A549 (cell line): ENCODE data around the gene SPATA4. TPM values are rescaled to one million over a fixed set of nuclear protein-coding genes. Genes with fewer than 3 reads are reported as not detected.
A peak's percentile ranks its signal among the peaks of the same experiment; 100 is the strongest.

Source experiments
- ATAC-seq, 2 experiments: fragments of 200-7000 bp in 1 of 2; fragments of >200 bp in 1 of 2; cut with Nextera tagmentation in 1 of 2; cut with Tn5 transposase in 1 of 2; 3 replicates each; pipeline versions ENCODE4 v1.8.0 to v1.9.1; 2018 to 2020; ENCODE audit warnings: mild to moderate bottlenecking in 1 of 2, moderate library complexity in 1 of 2
- CTCF ChIA-PET: fragments of 300-600 bp; sonication (Branson Sonifier 250); formaldehyde crosslinking; extraction: SDS; loops from one replicate; lab custom pipeline; 2021; ENCODE audit warnings: antibody characterized with exemption, inconsistent platforms; lab: Yijun Ruan, JAX
- POLR2A ChIA-PET: fragments of 350-600 bp; formaldehyde crosslinking; extraction: SDS; loops from one replicate; lab custom pipeline; 2021; ENCODE audit warnings: antibody characterized with exemption, inconsistent platforms; lab: Yijun Ruan, JAX
- DNase-seq, 2 experiments: peaks; one replicate each; pipeline versions ENCODE4 v3.0.0 to v3.0.0-alpha.2; 2011 to 2016; ENCODE audit warnings: low read depth in 1 of 2, low spot score in 1 of 2
- FAIRE-seq: peaks from 2 replicates; lab custom pipeline; 2011; peaks lifted over from hg19 to GRCh38; lab: Jason Lieb, UNC
- H3K27ac ChIP-seq, 2 experiments: fragments of >200 bp; sonication (Bioruptor Twin); formaldehyde crosslinking; 3 replicates each; pipeline ENCODE4 v1.5.1; 2016 to 2017
- H3K4me1 ChIP-seq: fragments of >200 bp; sonication (Bioruptor Twin); formaldehyde crosslinking; 3 replicates; pipeline ENCODE4 v1.6.1; 2016
- H3K4me2 ChIP-seq: fragments of >200 bp; sonication (Bioruptor Twin); formaldehyde crosslinking; 3 replicates; pipeline ENCODE4 v1.6.1; 2016
- H3K4me3 ChIP-seq: fragments of >200 bp; sonication (Bioruptor Twin); formaldehyde crosslinking; 3 replicates; pipeline ENCODE4 v1.5.1; 2016
- H3K9me3 ChIP-seq: fragments of >200 bp; sonication (Bioruptor Twin); formaldehyde crosslinking; 3 replicates; pipeline ENCODE4 v1.6.1; 2016
- ATOH8 ChIP-seq: fragments of 250-450 bp; sonication (Bioruptor Pico); IDR thresholded peaks from 2 replicates; pipeline ENCODE4 v1.5.0; 2020; ENCODE audit warnings: low read depth, mild to moderate bottlenecking, moderate library complexity
- CEBPB ChIP-seq, 2 experiments: fragments of >200 bp in 1 of 2; sonication (Bioruptor Twin) in 1 of 2; formaldehyde crosslinking in 1 of 2; IDR thresholded peaks; 2 replicates each; pipeline ENCODE4 v1.6.1; 2012 to 2016
- CHD2 ChIP-seq: fragments of 150-350 bp; IDR thresholded peaks from 2 replicates; pipeline ENCODE4 v1.6.1; 2014; ENCODE audit warnings: low read length; ENCODE audit not compliant: partially characterized antibody
- EHF ChIP-seq: fragments of 250-450 bp; sonication (Bioruptor Pico); IDR thresholded peaks from 2 replicates; pipeline ENCODE4 v1.5.0; 2020; ENCODE audit warnings: mild to moderate bottlenecking
- EP300 ChIP-seq, 2 experiments: fragments of >200 bp; sonication (Bioruptor Twin); formaldehyde crosslinking; IDR thresholded peaks; 2 replicates in 1 of 2; 3 replicates in 1 of 2; pipeline ENCODE4 v1.6.1; 2016 to 2017
- FOXS1 ChIP-seq: fragments of 250-450 bp; sonication (Bioruptor Pico); IDR thresholded peaks from 2 replicates; pipeline ENCODE4 v1.5.0; 2020; ENCODE audit warnings: mild to moderate bottlenecking, moderate library complexity
- GATA3 ChIP-seq: IDR thresholded peaks from 2 replicates; pipeline ENCODE4 v1.6.1; 2012; ENCODE audit warnings: borderline replicate concordance
- HDAC2 ChIP-seq: fragments of 200-600 bp; sonication (generic); IDR thresholded peaks from 2 replicates; pipeline ENCODE4 v1.6.1; 2016
- HMGXB4 ChIP-seq: fragments of 250-450 bp; sonication (Bioruptor Pico); IDR thresholded peaks from 2 replicates; pipeline ENCODE4 v1.5.0; 2021; ENCODE audit warnings: mild to moderate bottlenecking, moderate library complexity, borderline replicate concordance
- HOXB5 ChIP-seq: fragments of 250-450 bp; sonication (Bioruptor Pico); IDR thresholded peaks from 2 replicates; pipeline ENCODE4 v1.5.0; 2020; ENCODE audit warnings: mild to moderate bottlenecking, moderate library complexity
- JUN ChIP-seq, 2 experiments: fragments of >200 bp; sonication (Bioruptor Twin); formaldehyde crosslinking; IDR thresholded peaks; 2 replicates in 1 of 2; 3 replicates in 1 of 2; pipeline ENCODE4 v1.6.1; 2016 to 2017
- NFE2L2 ChIP-seq: fragments of 150-350 bp; conservative IDR thresholded peaks from 2 replicates; pipeline ENCODE4 v1.6.1; 2014; ENCODE audit warnings: low read length
- NPAS2 ChIP-seq: fragments of 250-450 bp; sonication (Bioruptor Pico); IDR thresholded peaks from 2 replicates; pipeline ENCODE4 v1.8.0; 2022; ENCODE audit warnings: mild to moderate bottlenecking, moderate library complexity, borderline replicate concordance
- PBX3 ChIP-seq: IDR thresholded peaks from 2 replicates; pipeline ENCODE4 v1.6.1; 2012
- POLR2AphosphoS2 ChIP-seq: conservative IDR thresholded peaks from 2 replicates; pipeline ENCODE4 v1.6.1; 2012; ENCODE audit warnings: low read length, improper control_type of control experiment, inconsistent platforms
- RARB ChIP-seq: fragments of 250-450 bp; sonication (Bioruptor Pico); IDR thresholded peaks from 2 replicates; pipeline ENCODE4 v1.8.0; 2021; ENCODE audit warnings: mild to moderate bottlenecking, moderate library complexity
- RCOR1 ChIP-seq: fragments of 150-350 bp; IDR thresholded peaks from 2 replicates; pipeline ENCODE4 v1.6.1; 2014; ENCODE audit warnings: antibody characterized with exemption, low read length, low read depth
- RNF2 ChIP-seq: fragments of 200-600 bp; sonication (generic); IDR thresholded peaks from 2 replicates; pipeline ENCODE4 v1.6.1; 2016; ENCODE audit warnings: low read depth, mild to moderate bottlenecking, antibody characterized with exemption, moderate library complexity, borderline replicate concordance
- ZC3H11A ChIP-seq: fragments of 450-650 bp; IDR thresholded peaks from 2 replicates; pipeline ENCODE4 v1.6.1; 2014; ENCODE audit warnings: antibody characterized with exemption, mild to moderate bottlenecking
- ZFP36 ChIP-seq: fragments of 450-650 bp; IDR thresholded peaks from 2 replicates; pipeline ENCODE4 v1.6.1; 2014; ENCODE audit warnings: borderline replicate concordance; ENCODE audit not compliant: partially characterized antibody
- ZSCAN20 ChIP-seq: fragments of 250-450 bp; sonication (Bioruptor Pico); IDR thresholded peaks from 2 replicates; pipeline ENCODE4 v1.8.0; 2022; ENCODE audit warnings: mild to moderate bottlenecking, moderate library complexity
- WGBS: methylation state at CpG from one replicate; pipeline ENCODE4 v1.1.6; 2017; ENCODE audit errors: missing lambda C conversion rate; 5-methylcytosine and 5-hydroxymethylcytosine counted together
- polyA plus RNA-seq, 4 experiments: library from polyadenylated mRNA; depleted of rRNA in 3 of 4; stranded (reverse); fragments of >200 nt; fragmentation: RNase III in 1 of 4; extraction: RNeasy Plus Mini Kit Qiagen cat#74134 plus additional on column Dnase treatment in 1 of 4; gene quantifications; 2 replicates in 3 of 4; 3 replicates in 1 of 4; pipeline ENCODE4 v1.2.3, GENCODE V29; 2011 to 2017
- TF ChIP-seq, protein P1 (sequence below): IDR thresholded peaks from 2 replicates; pipeline ENCODE4 v1.6.1; 2012

SPATA4 gene
- polyA plus RNA-seq, 2 of the 4 experiments (the other 2 are of a cell fraction), result 0.21 to 0.26 TPM

- no peak for FAIRE-seq
- CTCF ChIA-PET, result no interaction called here
- no peak overlapping the region for H3K27ac ChIP-seq
These were observed 9.3 kb downstream of the SPATA4 start for GRCh38 chr4:176186067-176186466.

DNA sequence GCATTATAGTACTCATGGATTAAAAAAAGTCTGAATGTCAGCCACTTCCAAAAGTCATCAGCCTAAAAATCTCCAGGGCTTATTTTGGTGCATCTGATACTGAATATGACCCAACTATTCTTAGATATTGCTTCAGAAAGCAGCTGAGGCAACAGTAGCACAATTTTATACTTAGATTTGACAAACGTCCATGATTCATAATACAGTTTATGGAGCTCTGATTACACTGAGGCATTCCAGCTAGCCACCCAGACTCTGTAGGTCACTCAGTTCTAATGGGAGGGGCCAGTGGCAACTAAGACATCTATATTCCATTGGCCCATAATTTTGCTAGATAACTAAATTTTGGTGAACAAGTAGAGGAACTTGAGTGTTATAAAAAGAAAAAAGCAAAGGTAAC is 10.3 kb downstream of the SPATA4 start:
- Histone ChIP-seq H3K27ac (no peak overlapping the region), H3K4me3 (no peak overlapping the region)
- FAIRE-seq, result no peak
- CTCF ChIA-PET, result no interaction called here
- TF ChIP-seq CEBPB (IDR thresholded peaks at IDR 0.05), result 0 out of 4 replicates have a peak, but pooled peaks of 1 of the 2 experiments have one; percentile 18
- no peak for TF ChIP-seq ZSCAN20 (CRISPR knock-in tag)
- TF ChIP-seq, all 56 proteins: peak for 1
- WGBS, result 0% methylated on average over 1 of the region's 1 CpG
- POLR2A ChIA-PET, result no interaction called here
- no peaks in the 10 kb centered on the region for H3K9me3 ChIP-seq
- ATAC-seq, result peak in 1 of 2 experiments; percentile 66; a peak in 3 of 6 replicates
- H3K4me2 ChIP-seq, result no peak overlapping the region
- DNase-seq, result no peak
- 0 out of 3 replicates have a peak, but pooled peaks cover 2% of the 10 kb centered on the region for H3K4me1 ChIP-seq

More at GRCh38 chr4:176186067-176186466, 9.3 kb downstream of the SPATA4 start:
- no peak for TF ChIP-seq ZSCAN20 (CRISPR knock-in tag)
- no peak for TF ChIP-seq RARB
- TF ChIP-seq RCOR1, result no peak
- TF ChIP-seq PBX3, result no peak
- TF ChIP-seq RNF2, result no peak
- no peak for TF ChIP-seq EHF (CRISPR knock-in tag)
- no peak for TF ChIP-seq NPAS2 (CRISPR knock-in tag)
- no peak for TF ChIP-seq HMGXB4 (CRISPR knock-in tag)
- H3K4me2 ChIP-seq, result no peak overlapping the region
- POLR2A ChIA-PET, result no interaction called here
- ATAC-seq (no peak), DNase-seq (no peak)
- 74% methylated on average over 2 of the region's 2 CpGs for WGBS
- no peak overlapping the region for H3K4me3 ChIP-seq
- no peaks in the 10 kb centered on the region for H3K9me3 ChIP-seq
- 0 out of 3 replicates have a peak, but pooled peaks cover 2% of the 10 kb centered on the region for H3K4me1 ChIP-seq

- Histone ChIP-seq H3K4me2 (no peak overlapping the region), H3K4me3 (no peak overlapping the region), H3K9me3 (no peaks in the 10 kb centered on the region), H3K27ac (no peak overlapping the region), H3K4me1 (no peaks in the 10 kb centered on the region)
- CTCF ChIA-PET, result no interaction called here
- TF ChIP-seq ZFP36 (no peak), JUN (IDR thresholded peaks at IDR 0.05) (no peak), ATOH8 (CRISPR knock-in tag) (no peak), ZC3H11A (no peak)
- FAIRE-seq (no peak), ATAC-seq (no peak), DNase-seq (no peak)
- WGBS, result 96% methylated on average over 3 of the region's 3 CpGs
- POLR2A ChIA-PET, result no interaction called here
These were observed 32.3 kb downstream of the SPATA4 start for GRCh38 chr4:176163041-176163440.

DNA sequence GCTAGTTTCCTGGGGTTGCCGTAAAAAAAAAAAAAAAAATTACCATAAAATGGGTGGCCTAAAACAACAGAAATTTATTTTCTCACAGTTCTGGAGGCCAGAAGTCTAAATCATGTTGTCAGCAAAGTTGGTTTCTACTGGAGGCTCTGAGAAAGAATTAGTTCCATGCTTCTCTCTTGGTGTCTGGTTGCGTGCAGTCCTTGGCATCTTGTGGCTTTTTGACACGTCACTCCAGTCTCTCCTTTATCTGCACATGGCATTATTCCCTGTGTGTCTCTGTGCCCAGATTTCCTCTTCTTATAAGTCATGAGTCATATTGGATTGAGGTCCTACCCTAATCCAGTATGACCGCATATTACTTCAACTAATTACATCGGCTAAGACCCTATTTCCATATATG is 38.7 kb downstream of the SPATA4 start:
- DNase-seq (no peak), ATAC-seq (no peak), FAIRE-seq (no peak)
- WGBS, result 89% methylated on average over 5 of the region's 5 CpGs
- Histone ChIP-seq H3K4me3 (no peak overlapping the region), H3K4me2 (no peak overlapping the region), H3K9me3 (no peaks in the 10 kb centered on the region), H3K4me1 (no peaks in the 10 kb centered on the region), H3K27ac (no peak overlapping the region)
- TF ChIP-seq FOXS1, result no peak
- TF ChIP-seq, protein P1, sequence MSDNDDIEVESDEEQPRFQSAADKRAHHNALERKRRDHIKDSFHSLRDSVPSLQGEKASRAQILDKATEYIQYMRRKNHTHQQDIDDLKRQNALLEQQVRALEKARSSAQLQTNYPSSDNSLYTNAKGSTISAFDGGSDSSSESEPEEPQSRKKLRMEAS, result no peak
- no peak for TF ChIP-seq HOXB5 (CRISPR knock-in tag)
- no peak for TF ChIP-seq HDAC2
- TF ChIP-seq GATA3, result no peak
- TF ChIP-seq POLR2AphosphoS2, result no peak
- no peak for TF ChIP-seq NFE2L2
- no peak for TF ChIP-seq NPAS2 (CRISPR knock-in tag)
- no peak for TF ChIP-seq RCOR1
- no peak for TF ChIP-seq EP300 (IDR thresholded peaks at IDR 0.05)
- TF ChIP-seq ZC3H11A, result no peak
- TF ChIP-seq RARB, result no peak
- TF ChIP-seq CHD2, result no peak
- TF ChIP-seq JUN (IDR thresholded peaks at IDR 0.05), result no peak
- no peak for TF ChIP-seq ZSCAN20 (CRISPR knock-in tag)
- ChIA-PET CTCF (no interaction called here), POLR2A (no interaction called here)
